Measurements from ENCODE around the gene ARL15. TPM values are rescaled to one million over a fixed set of nuclear protein-coding genes. Genes with fewer than 3 reads are reported as not detected.

ARL15 gene
- total and polyA plus RNA-seq, 4 donors = 5.7 to 66.2 (median 14.9) TPM

GRCh38 chr5:54347221-54347865 lies 37.0 kb upstream of the ARL15 start:
- no peak overlapping the region for H3K4me3 ChIP-seq
- peaks cover 0 to 5% (median 2%) of the 10 kb centered on the region in 4 donors for H3K9me3 ChIP-seq (ENCODE audit: control insufficient read depth in 4 of 4, insufficient read depth in 3 of 4, low read length in 3 of 4)
- H3K9ac ChIP-seq (ENCODE audit: insufficient read depth in 1 of 2, low read length in 2 of 2) = no peak overlapping the region
- H3K36me3 ChIP-seq (ENCODE audit: control insufficient read depth in 4 of 4, insufficient read depth in 4 of 4, low read length in 4 of 4) = no peaks in the 10 kb centered on the region
- no peak overlapping the region for H3K27ac ChIP-seq (ENCODE audit: low read depth in 1 of 2, low read length in 1 of 2)
- ATAC-seq (ENCODE audit: insufficient read depth, low FRiP score) (no peak), DNase-seq (no peak)
- WGBS, 2 donors = 80 to 81% methylated on average over 5 of the region's 5 CpGs
- TF ChIP-seq, protein P1, sequence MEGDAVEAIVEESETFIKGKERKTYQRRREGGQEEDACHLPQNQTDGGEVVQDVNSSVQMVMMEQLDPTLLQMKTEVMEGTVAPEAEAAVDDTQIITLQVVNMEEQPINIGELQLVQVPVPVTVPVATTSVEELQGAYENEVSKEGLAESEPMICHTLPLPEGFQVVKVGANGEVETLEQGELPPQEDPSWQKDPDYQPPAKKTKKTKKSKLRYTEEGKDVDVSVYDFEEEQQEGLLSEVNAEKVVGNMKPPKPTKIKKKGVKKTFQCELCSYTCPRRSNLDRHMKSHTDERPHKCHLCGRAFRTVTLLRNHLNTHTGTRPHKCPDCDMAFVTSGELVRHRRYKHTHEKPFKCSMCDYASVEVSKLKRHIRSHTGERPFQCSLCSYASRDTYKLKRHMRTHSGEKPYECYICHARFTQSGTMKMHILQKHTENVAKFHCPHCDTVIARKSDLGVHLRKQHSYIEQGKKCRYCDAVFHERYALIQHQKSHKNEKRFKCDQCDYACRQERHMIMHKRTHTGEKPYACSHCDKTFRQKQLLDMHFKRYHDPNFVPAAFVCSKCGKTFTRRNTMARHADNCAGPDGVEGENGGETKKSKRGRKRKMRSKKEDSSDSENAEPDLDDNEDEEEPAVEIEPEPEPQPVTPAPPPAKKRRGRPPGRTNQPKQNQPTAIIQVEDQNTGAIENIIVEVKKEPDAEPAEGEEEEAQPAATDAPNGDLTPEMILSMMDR (IDR thresholded peaks at IDR 0.05; ENCODE audit: control extremely low read depth, extremely low read depth) = no peak
- H3K27me3 ChIP-seq (ENCODE audit: control insufficient read depth in 3 of 3, insufficient read depth in 3 of 3, low read length in 2 of 3) = no peaks in the 10 kb centered on the region
- H3K4me1 ChIP-seq (ENCODE audit: control insufficient read depth in 5 of 5, insufficient read depth in 5 of 5, low read length in 5 of 5) = peaks cover 0 to 3% (median 0%) of the 10 kb centered on the region in 5 donors

- Histone ChIP-seq H3K4me1 (ENCODE audit: control insufficient read depth in 5 of 5, insufficient read depth in 5 of 5, low read length in 5 of 5) (peaks cover 0 to 6% (median 0%) of the 10 kb centered on the region in 5 donors), H3K36me3 (ENCODE audit: control insufficient read depth in 4 of 4, insufficient read depth in 4 of 4, low read length in 4 of 4) (no peaks in the 10 kb centered on the region), H3K4me3 (no peak overlapping the region), H3K9ac (ENCODE audit: insufficient read depth in 1 of 2, low read length in 2 of 2) (no peak overlapping the region), H3K27me3 (ENCODE audit: control insufficient read depth in 3 of 3, insufficient read depth in 3 of 3, low read length in 2 of 3) (no peaks in the 10 kb centered on the region), H3K9me3 (ENCODE audit: control insufficient read depth in 4 of 4, insufficient read depth in 3 of 4, low read length in 3 of 4) (peaks cover 0 to 5% (median 2%) of the 10 kb centered on the region in 4 donors), H3K27ac (ENCODE audit: low read depth in 1 of 2, low read length in 1 of 2) (no peak overlapping the region)
- TF ChIP-seq, protein P1 (IDR thresholded peaks at IDR 0.05; ENCODE audit: control extremely low read depth, extremely low read depth) = no peak
- no peak for ATAC-seq (ENCODE audit: insufficient read depth, low FRiP score)
- DNase-seq = peak in 1 of 3 donors; percentile 6
These were observed 34.3 kb upstream of the ARL15 start for GRCh38 chr5:54344653-54345052.

GRCh38 chr5:54341971-54342370 lies 31.6 kb upstream of the ARL15 start:
- H3K9me3 ChIP-seq (ENCODE audit: control insufficient read depth in 4 of 4, insufficient read depth in 3 of 4, low read length in 3 of 4) = peaks cover 0 to 2% (median 0%) of the 10 kb centered on the region in 4 donors
- H3K27ac ChIP-seq (ENCODE audit: low read depth in 1 of 2, low read length in 1 of 2) = no peak overlapping the region
- H3K9ac ChIP-seq (ENCODE audit: insufficient read depth in 1 of 2, low read length in 2 of 2) = no peak overlapping the region
- H3K36me3 ChIP-seq (ENCODE audit: control insufficient read depth in 4 of 4, insufficient read depth in 4 of 4, low read length in 4 of 4) = no peaks in the 10 kb centered on the region
- DNase-seq = no peak
- peaks cover 0 to 6% (median 0%) of the 10 kb centered on the region in 5 donors for H3K4me1 ChIP-seq (ENCODE audit: control insufficient read depth in 5 of 5, insufficient read depth in 5 of 5, low read length in 5 of 5)
- ATAC-seq (ENCODE audit: insufficient read depth, low FRiP score) = no peak
- no peak overlapping the region for H3K4me3 ChIP-seq
- no peaks in the 10 kb centered on the region for H3K27me3 ChIP-seq (ENCODE audit: control insufficient read depth in 3 of 3, insufficient read depth in 3 of 3, low read length in 2 of 3)
- 92 to 94% methylated on average over 2 of the region's 2 CpGs for WGBS, 2 donors
- TF ChIP-seq, protein P1 (IDR thresholded peaks at IDR 0.05; ENCODE audit: control extremely low read depth, extremely low read depth) = no peak

DNA sequence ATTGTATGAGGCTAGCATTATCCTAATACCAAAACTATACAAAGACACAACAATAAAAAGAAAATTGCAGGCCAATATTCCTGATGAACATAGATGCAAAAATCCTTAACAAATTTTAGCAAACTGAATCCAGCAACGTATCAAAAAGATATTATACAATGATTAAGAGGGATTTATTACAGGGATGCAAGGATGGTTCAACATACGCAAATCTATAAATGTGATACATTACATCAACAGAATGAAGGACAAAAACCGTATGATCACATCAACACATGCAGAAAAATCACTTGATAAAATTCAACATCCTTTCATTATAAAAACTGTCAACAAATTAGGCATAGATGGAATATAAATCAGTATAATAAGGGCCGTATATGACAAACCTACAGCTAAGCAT lies 27.1 kb upstream of the ARL15 start:
- ATAC-seq (ENCODE audit: insufficient read depth, low FRiP score) (no peak), DNase-seq (no peak)
- Histone ChIP-seq H3K9me3 (ENCODE audit: control insufficient read depth in 4 of 4, insufficient read depth in 3 of 4, low read length in 3 of 4) (peaks cover 0 to 8% (median 0%) of the 10 kb centered on the region in 4 donors), H3K9ac (ENCODE audit: insufficient read depth in 1 of 2, low read length in 2 of 2) (no peak overlapping the region), H3K27me3 (ENCODE audit: control insufficient read depth in 3 of 3, insufficient read depth in 3 of 3, low read length in 2 of 3) (no peaks in the 10 kb centered on the region), H3K4me3 (no peak overlapping the region), H3K4me1 (ENCODE audit: control insufficient read depth in 5 of 5, insufficient read depth in 5 of 5, low read length in 5 of 5) (peaks cover 0 to 3% (median 0%) of the 10 kb centered on the region in 5 donors), H3K27ac (ENCODE audit: low read depth in 1 of 2, low read length in 1 of 2) (no peak overlapping the region), H3K36me3 (ENCODE audit: control insufficient read depth in 4 of 4, insufficient read depth in 4 of 4, low read length in 4 of 4) (no peaks in the 10 kb centered on the region)
- 67 to 69% methylated on average over 4 of the region's 4 CpGs for WGBS, 2 donors
- TF ChIP-seq, protein P1 (IDR thresholded peaks at IDR 0.05; ENCODE audit: control extremely low read depth, extremely low read depth) = no peak

Data from lung (tissue), 12 donors.